Ishikawa (cell line): Measurements from ENCODE around the gene GLI3.

Source experiments
- CEBPB ChIP-seq: IDR thresholded peaks from 2 replicates; pipeline ENCODE4 v1.6.1; 2012
- CREB1 ChIP-seq: IDR thresholded peaks from 2 replicates; pipeline ENCODE4 v1.6.1; 2012; ENCODE audit warnings: low read depth
- EGR1 ChIP-seq: IDR thresholded peaks from 2 replicates; pipeline ENCODE4 v1.6.1; 2012
- EP300 ChIP-seq: IDR thresholded peaks from 2 replicates; pipeline ENCODE4 v1.6.1; 2012; ENCODE audit warnings: borderline replicate concordance
- FOXM1 ChIP-seq: IDR thresholded peaks from 2 replicates; pipeline ENCODE4 v1.6.1; 2012; ENCODE audit warnings: low read depth, borderline replicate concordance
- MAX ChIP-seq: IDR thresholded peaks from 2 replicates; pipeline ENCODE4 v1.6.1; 2012
- NFIC ChIP-seq: IDR thresholded peaks from 2 replicates; pipeline ENCODE4 v1.6.1; 2012
- RAD21 ChIP-seq: IDR thresholded peaks from 2 replicates; pipeline ENCODE4 v1.6.1; 2012; ENCODE audit warnings: low read depth
- REST ChIP-seq: IDR thresholded peaks from 2 replicates; pipeline ENCODE4 v1.6.1; 2012; ENCODE audit warnings: low read depth, mild to moderate bottlenecking
- TAF1 ChIP-seq: IDR thresholded peaks from 2 replicates; pipeline ENCODE4 v1.6.1; 2012; ENCODE audit warnings: low read depth, mild to moderate bottlenecking
- TCF12 ChIP-seq: IDR thresholded peaks from 2 replicates; pipeline ENCODE4 v1.6.1; 2012; ENCODE audit warnings: low read depth
- TEAD4 ChIP-seq: IDR thresholded peaks from 2 replicates; pipeline ENCODE4 v1.6.1; 2012
- USF1 ChIP-seq: IDR thresholded peaks from 2 replicates; pipeline ENCODE4 v1.6.1; 2012
- YY1 ChIP-seq: IDR thresholded peaks from 2 replicates; pipeline ENCODE4 v1.6.1; 2012; ENCODE audit warnings: low read depth
- ZBTB7A ChIP-seq: IDR thresholded peaks from 2 replicates; pipeline ENCODE4 v1.6.1; 2012; ENCODE audit warnings: low read depth

Gene GLI3

GRCh38 chr7:42154173-42154572 lies 82.8 kb downstream of the GLI3 start:
- TF ChIP-seq TAF1: no peak
- no peak for TF ChIP-seq CREB1
- no peak for TF ChIP-seq TEAD4
- no peak for TF ChIP-seq FOXM1
- TF ChIP-seq ZBTB7A: no peak
- TF ChIP-seq RAD21: no peak
- no peak for TF ChIP-seq TCF12
- no peak for TF ChIP-seq EP300
- TF ChIP-seq MAX: no peak
- TF ChIP-seq CEBPB: no peak
- no peak for TF ChIP-seq NFIC
- no peak for TF ChIP-seq EGR1
- no peak for TF ChIP-seq USF1

- TF ChIP-seq EP300 (no peak), NFIC (no peak), REST (no peak), TEAD4 (no peak)
Observed at GRCh38 chr7:42152329-42153205, 84.4 kb downstream of the GLI3 start.

- TF ChIP-seq EP300: no peak
- TF ChIP-seq TEAD4: no peak
- no peak for TF ChIP-seq YY1
- TF ChIP-seq CREB1: no peak
- TF ChIP-seq CEBPB: no peak
- no peak for TF ChIP-seq ZBTB7A
- TF ChIP-seq EGR1: no peak
- no peak for TF ChIP-seq FOXM1
- no peak for TF ChIP-seq TAF1
- no peak for TF ChIP-seq MAX
- no peak for TF ChIP-seq NFIC
- TF ChIP-seq TCF12: no peak
- TF ChIP-seq USF1: no peak
Observed at GRCh38 chr7:42151309-42151708, 85.7 kb downstream of the GLI3 start.

- TF ChIP-seq CEBPB (no peak), MAX (no peak), TCF12 (no peak), CREB1 (no peak), USF1 (no peak), ZBTB7A (no peak), EGR1 (no peak), NFIC (no peak), FOXM1 (no peak), YY1 (no peak), REST (no peak), RAD21 (no peak), TAF1 (no peak), TEAD4 (no peak), EP300 (no peak)
Observed at GRCh38 chr7:42145539-42145938, 91.5 kb downstream of the GLI3 start.

- no peak for TF ChIP-seq TCF12
- no peak for TF ChIP-seq EGR1
- no peak for TF ChIP-seq NFIC
- TF ChIP-seq EP300: no peak
- TF ChIP-seq FOXM1: no peak
Observed at GRCh38 chr7:42144604-42145003, 92.4 kb downstream of the GLI3 start.
